SU-DHL-6 (cell line): Measurements from ENCODE around the gene TP53TG3F.
"Not testable (repeated sequence)": the region's sequence is repeated elsewhere in the genome, so short reads cannot be mapped to it uniquely, and the experiment has no call there.

Experiments
- EZH2phosphoT487 ChIP-seq: fragments of 200-600 bp; sonication (generic), shearing (Covaris generic); conservative IDR thresholded peaks from 2 replicates; pipeline ENCODE4 v1.6.1; 2018; ENCODE audit warnings: mild to moderate bottlenecking, antibody characterized with exemption, low read length, moderate library complexity, mixed read lengths
- TF ChIP-seq, protein P1 (sequence below): fragments of 200-600 bp; sonication (generic); IDR thresholded peaks from one replicate; pipeline ENCODE4 v1.5.1; 2017; ENCODE audit warnings: antibody characterized with exemption, mild to moderate bottlenecking, low read length, moderate library complexity; ENCODE audit not compliant: insufficient read depth, poor library complexity, severe bottlenecking

DNA sequence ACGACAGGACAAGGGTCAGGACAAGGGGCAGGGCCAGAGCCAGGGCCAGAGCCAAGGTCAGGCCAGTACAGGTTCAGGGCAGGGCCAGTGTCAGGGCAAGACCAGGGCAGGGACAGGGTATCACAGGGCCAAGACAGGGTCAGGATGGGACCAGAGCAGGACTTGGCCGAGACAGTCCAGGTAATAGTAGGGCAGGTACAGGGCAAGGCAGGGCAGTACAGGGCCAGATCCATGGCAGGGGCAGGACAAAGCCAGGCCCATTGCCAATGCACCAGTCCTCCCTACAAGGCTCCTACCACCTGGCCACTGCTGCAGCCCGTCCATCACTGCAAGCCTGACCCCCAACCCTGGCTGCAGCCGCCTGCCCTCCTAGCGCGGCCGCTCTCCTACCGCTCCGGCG is 50.5 kb downstream of the TP53TG3F start:
- TF ChIP-seq, protein P1, sequence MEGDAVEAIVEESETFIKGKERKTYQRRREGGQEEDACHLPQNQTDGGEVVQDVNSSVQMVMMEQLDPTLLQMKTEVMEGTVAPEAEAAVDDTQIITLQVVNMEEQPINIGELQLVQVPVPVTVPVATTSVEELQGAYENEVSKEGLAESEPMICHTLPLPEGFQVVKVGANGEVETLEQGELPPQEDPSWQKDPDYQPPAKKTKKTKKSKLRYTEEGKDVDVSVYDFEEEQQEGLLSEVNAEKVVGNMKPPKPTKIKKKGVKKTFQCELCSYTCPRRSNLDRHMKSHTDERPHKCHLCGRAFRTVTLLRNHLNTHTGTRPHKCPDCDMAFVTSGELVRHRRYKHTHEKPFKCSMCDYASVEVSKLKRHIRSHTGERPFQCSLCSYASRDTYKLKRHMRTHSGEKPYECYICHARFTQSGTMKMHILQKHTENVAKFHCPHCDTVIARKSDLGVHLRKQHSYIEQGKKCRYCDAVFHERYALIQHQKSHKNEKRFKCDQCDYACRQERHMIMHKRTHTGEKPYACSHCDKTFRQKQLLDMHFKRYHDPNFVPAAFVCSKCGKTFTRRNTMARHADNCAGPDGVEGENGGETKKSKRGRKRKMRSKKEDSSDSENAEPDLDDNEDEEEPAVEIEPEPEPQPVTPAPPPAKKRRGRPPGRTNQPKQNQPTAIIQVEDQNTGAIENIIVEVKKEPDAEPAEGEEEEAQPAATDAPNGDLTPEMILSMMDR = not testable (repeated sequence)
- not testable (repeated sequence) for TF ChIP-seq EZH2phosphoT487
